ENCODE results near the gene DEK. TPM values are rescaled to one million over a fixed set of nuclear protein-coding genes. Genes with fewer than 3 reads are reported as not detected.

Gene DEK
- total RNA-seq, 1 donor from 2014 or later = 64.9 TPM

- TF ChIP-seq CTCF (IDR thresholded peaks at IDR 0.05) = no peak
- intact Hi-C loops (cut with DNase I) = no loop called here
- DNase-seq (no peak), ATAC-seq (no peak)
- Histone ChIP-seq H3K36me3 (no peaks in the 10 kb centered on the region), H3K4me1 (peaks cover 8% of the 10 kb centered on the region), H3K27me3 (peaks cover 20% of the 10 kb centered on the region), H3K27ac (no peak overlapping the region), H3K4me3 (no peak overlapping the region), H3K9me3 (no peaks in the 10 kb centered on the region)
Observed at GRCh38 chr6:18281564-18281963, 17.2 kb upstream of the DEK start.

GRCh38 chr6:18280084-18280483, 15.8 kb upstream of the DEK start:
- no peak for TF ChIP-seq CTCF (IDR thresholded peaks at IDR 0.05)
- DNase-seq (no peak), ATAC-seq (no peak)
- intact Hi-C loops (cut with DNase I) = no loop called here
- no peaks in the 10 kb centered on the region for H3K36me3 ChIP-seq
- H3K27ac ChIP-seq = no peak overlapping the region
- peaks cover 8% of the 10 kb centered on the region for H3K4me1 ChIP-seq
- H3K4me3 ChIP-seq = no peak overlapping the region
- peaks cover 33% of the 10 kb centered on the region for H3K27me3 ChIP-seq
- H3K9me3 ChIP-seq = no peaks in the 10 kb centered on the region

- no peak for TF ChIP-seq CTCF (IDR thresholded peaks at IDR 0.05)
- Histone ChIP-seq H3K27me3 (peaks cover 33% of the 10 kb centered on the region), H3K9me3 (no peaks in the 10 kb centered on the region), H3K4me1 (peaks cover 8% of the 10 kb centered on the region), H3K27ac (no peak overlapping the region), H3K36me3 (no peaks in the 10 kb centered on the region), H3K4me3 (no peak overlapping the region)
- intact Hi-C loops (cut with DNase I) = no loop called here
- DNase-seq = no peak
- no peak for ATAC-seq
Observed at GRCh38 chr6:18279422-18279821, 15.1 kb upstream of the DEK start.

GRCh38 chr6:18277237-18278006, 13.1 kb upstream of the DEK start:
- peaks cover 33% of the 10 kb centered on the region for H3K27me3 ChIP-seq
- ATAC-seq = peak; percentile 35

GRCh38 chr6:18276610-18277236, 12.4 kb upstream of the DEK start:
- no peaks in the 10 kb centered on the region for H3K36me3 ChIP-seq
- H3K27me3 ChIP-seq = peaks cover 33% of the 10 kb centered on the region
- DNase-seq (no peak), ATAC-seq (no peak)
- intact Hi-C loops (cut with DNase I) = no loop called here
- no peaks in the 10 kb centered on the region for H3K9me3 ChIP-seq
- peak overlapping the region; percentile 31 for H3K4me3 ChIP-seq
- no peak overlapping the region for H3K27ac ChIP-seq
- H3K4me1 ChIP-seq = peaks cover 8% of the 10 kb centered on the region
- no peak for TF ChIP-seq CTCF (IDR thresholded peaks at IDR 0.05)

More at GRCh38 chr6:18277237-18278006, 13.1 kb upstream of the DEK start:
- Histone ChIP-seq H3K9me3 (no peaks in the 10 kb centered on the region), H3K4me3 (peak overlapping the region; percentile 31), H3K4me1 (peaks cover 8% of the 10 kb centered on the region), H3K36me3 (no peaks in the 10 kb centered on the region), H3K27ac (no peak overlapping the region)
- intact Hi-C loops (cut with DNase I) = no loop called here
- TF ChIP-seq CTCF (IDR thresholded peaks at IDR 0.05) = no peak
- no peak for DNase-seq
